ENCODE measurements around the gene TTC33.
"Not testable (repeated sequence)": the region's sequence is repeated elsewhere in the genome, so short reads cannot be mapped to it uniquely, and the experiment has no call there.

The TTC33 gene

GRCh38 chr5:40614923-40615585 lies 140.7 kb downstream of the TTC33 start:
- DNase-seq (ENCODE audit: low read depth): no peak

DNA sequence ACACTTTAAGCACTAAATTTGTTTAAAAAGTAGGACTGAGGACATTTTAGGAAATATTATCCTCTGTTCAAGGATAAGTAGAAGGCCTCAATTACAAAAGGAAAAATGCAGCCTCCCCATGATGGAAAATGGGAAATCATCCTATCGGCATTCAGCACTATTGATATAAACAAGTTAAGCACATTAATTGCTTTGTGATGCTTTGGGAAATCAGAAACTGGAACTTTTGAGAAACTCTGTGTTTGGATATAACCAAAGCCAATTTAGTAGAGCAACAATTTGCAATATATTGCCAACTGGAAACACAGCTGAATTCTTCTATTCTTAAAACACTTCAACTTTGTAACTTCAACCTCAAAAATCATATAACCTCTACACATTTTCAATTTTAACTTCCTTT lies 141.3 kb downstream of the TTC33 start:
- DNase-seq (ENCODE audit: low read depth): no peak

- DNase-seq (ENCODE audit: low read depth): no peak
Observed at GRCh38 chr5:40607202-40607601, 148.6 kb downstream of the TTC33 start.

GRCh38 chr5:40606077-40606765 lies 149.5 kb downstream of the TTC33 start:
- no peak for DNase-seq (ENCODE audit: low read depth)

- DNase-seq (ENCODE audit: low read depth): no peak
Observed at GRCh38 chr5:40605295-40605958, 150.3 kb downstream of the TTC33 start.

DNA sequence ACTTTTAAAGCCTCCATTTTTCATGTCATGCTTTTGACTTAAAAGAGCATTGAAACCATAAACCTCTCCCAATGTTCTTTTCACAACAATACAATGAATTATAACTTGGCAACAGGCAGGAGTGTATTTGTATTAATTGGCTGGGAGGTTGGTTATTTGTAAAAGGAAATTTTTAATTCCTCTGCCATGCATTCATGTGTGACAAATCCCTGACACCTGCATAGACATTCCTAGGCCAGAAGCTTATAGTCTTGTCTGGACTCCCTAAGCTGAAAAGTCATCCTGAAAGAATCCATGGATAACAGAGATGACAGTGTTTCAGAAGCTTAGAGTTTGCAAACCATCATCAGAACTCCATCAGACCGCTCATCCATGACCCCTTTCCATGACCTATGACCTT lies 152.4 kb downstream of the TTC33 start:
- DNase-seq (ENCODE audit: low read depth): no peak

- DNase-seq (ENCODE audit: low read depth): no peak
Observed at GRCh38 chr5:40601198-40601868, 154.4 kb downstream of the TTC33 start.

GRCh38 chr5:40600383-40600782 lies 155.4 kb downstream of the TTC33 start:
- no peak for DNase-seq (ENCODE audit: low read depth)

DNA sequence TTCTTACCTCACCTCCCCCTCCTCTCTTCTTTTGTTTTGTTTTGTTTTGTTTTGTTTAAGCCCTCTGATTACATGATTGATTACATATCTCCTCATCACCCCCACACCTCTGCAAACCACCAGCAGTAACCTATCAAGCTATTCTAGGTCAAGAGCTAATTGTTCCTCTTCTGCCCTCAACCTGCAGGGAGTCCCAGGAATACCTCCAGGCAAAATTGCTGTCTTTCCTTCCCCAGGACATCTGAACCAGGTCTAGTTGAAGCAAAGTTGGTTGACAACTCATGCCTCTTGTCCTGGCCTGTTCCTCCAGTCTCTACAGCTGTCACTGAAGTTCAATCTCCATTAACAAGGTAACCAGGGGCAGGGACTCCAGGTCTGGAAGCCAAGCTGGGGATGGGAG lies 156.1 kb downstream of the TTC33 start:
- DNase-seq (ENCODE audit: low read depth): no peak

DNA sequence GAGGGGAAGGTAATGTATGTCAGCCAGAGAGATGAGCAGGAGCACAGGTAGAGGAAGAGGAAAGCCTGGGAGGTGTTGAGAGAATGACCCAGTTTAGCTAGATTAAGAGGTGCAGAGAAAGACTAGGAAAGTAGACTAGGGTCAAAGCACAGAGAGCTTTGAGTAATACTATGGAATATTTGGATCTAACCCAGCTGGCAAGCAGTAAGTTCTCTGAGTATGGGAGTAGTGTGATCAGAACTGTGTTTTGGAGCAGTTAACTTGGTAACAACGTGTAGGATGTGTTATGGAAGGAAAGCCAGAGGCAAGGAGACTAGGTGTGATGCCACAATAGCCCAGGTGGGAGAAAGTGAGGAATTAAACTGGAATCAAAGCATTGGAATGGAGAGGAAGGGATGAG lies 160.9 kb downstream of the TTC33 start:
- DNase-seq (ENCODE audit: low read depth): no peak

GRCh38 chr5:40591727-40592396 lies 163.9 kb downstream of the TTC33 start:
- DNase-seq (ENCODE audit: low read depth): not testable (repeated sequence)

DNA sequence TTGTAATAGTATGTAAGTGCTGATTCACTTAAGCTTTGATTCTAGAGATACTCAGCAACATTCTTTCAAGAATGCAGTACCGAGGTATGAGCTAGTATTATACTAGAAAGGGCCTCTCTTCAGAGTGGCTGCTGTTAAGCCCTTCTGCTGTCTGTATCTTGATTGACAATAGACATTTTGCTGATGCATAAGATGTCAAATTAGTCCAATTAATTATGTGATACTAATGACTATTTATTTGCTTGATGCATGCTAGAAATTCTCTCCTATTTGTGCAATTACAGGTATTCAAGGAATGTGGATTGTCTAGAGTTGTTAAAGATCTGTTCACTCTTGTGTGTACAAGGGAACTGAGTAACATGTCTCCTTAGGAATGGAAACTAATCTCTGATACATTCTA lies 168.4 kb downstream of the TTC33 start:
- DNase-seq (ENCODE audit: low read depth): no peak

DNA sequence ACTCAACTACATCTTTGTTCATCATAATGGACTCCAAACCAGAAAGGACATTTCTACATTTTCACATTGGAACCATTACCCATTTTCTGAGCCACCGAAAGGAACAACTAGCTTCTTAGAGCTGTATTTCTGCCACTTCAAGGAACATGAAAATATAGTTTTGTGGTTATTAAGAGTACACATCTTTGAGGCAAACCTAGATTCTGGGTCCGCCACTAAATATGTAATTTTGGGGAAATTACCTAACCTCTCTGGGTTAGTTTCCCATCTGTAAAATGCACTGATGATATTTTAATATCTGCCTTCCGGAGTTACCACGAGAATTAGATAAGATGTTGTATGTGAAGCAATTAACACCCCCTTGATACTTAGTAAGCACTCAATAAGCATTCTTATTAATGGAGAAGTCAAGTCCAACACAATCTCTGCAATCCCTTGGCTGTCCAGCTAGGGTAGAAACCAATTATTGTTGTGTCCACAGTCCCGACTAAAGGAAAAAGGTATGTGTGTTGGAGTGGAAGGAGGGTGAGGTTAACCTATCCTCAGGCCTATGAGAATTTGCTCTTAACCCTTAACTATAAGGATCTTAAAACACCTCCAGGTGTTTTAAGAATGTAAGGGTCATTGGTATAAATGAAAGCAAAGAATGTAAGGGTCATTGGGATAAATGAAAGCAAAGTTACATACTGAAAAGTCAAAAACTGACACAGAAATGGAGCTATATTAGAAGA lies 170.1 kb downstream of the TTC33 start:
- DNase-seq (ENCODE audit: low read depth): no peak

DNA sequence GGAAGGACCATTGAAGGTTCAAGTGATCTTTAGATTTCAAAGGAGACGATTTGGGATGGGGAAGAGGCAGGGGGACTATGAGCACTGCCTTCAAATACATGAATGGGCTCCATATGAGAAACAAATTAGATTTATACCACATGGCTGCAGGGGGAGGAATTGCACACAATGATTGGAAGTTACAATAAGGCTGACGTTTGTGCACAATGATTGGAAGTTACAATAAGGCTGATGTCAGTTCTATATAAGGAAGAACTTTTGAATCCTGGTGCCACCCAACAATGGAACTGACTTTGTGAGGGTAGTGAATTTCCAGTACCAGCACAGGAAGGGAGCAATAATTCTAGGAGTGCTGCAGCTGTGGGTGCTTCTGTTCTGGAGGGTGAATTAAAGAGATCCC lies 171.7 kb downstream of the TTC33 start:
- DNase-seq (ENCODE audit: low read depth): no peak

GRCh38 chr5:40578501-40579451 lies 177.0 kb downstream of the TTC33 start:
- DNase-seq (ENCODE audit: low read depth): peak; percentile 19

DNA sequence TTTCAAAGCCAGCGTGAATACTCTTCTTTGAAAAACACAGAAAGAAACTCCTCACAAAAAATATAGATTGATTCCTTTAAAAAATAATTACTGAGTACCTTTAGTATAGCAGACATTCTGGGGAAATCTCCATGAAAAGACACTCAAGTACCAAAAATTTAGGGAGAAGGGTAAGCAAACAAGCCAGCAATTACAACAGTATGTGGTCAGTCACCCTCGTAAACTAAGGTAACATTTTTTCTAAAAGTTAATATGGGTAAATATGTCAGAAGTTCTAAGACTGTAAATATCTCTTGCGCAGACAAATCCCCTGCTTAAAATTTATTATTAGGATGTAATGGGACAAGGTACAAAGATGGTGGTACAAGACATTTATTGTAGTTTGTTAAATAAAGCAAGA lies 178.0 kb downstream of the TTC33 start:
- no peak for DNase-seq (ENCODE audit: low read depth)

DNA sequence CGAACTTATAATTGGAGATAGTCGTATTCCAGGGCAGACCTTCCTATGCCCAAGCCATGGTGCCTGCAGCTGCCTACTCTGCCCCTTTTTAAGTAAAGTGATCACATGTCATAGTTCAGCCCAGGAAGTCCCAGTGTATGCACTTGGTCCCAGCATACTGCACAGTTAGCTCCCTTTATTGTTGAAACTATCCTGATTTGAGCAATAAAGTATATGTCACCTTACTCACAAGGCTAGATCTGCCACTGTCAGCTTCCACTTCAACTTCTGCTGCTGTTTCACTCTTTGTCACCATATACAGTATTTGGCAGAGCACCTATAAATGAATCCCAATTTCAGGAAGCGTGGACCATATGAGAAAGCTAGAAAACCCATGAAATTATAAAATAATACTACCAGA lies 179.8 kb downstream of the TTC33 start:
- no peak for DNase-seq (ENCODE audit: low read depth)

DNA sequence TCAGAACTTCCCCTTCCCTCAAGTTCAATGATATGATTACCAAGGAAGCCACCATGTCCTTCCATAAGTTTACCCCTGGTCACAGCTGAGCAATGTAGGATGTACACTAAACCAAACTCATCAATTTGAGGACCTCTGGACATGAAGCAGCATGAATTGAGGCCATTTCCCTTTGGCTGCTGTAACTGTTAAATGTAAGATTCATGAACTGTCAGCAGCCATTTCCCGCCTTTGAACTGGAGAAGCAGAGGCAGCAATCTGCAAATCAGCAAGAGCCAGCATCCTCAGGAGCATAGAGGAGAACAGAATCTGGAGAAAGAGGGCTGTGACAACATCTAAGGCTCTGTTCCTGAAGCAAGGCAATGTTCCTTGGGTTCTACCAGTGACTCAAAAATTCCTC lies 180.3 kb downstream of the TTC33 start:
- no peak for DNase-seq (ENCODE audit: low read depth)

DNA sequence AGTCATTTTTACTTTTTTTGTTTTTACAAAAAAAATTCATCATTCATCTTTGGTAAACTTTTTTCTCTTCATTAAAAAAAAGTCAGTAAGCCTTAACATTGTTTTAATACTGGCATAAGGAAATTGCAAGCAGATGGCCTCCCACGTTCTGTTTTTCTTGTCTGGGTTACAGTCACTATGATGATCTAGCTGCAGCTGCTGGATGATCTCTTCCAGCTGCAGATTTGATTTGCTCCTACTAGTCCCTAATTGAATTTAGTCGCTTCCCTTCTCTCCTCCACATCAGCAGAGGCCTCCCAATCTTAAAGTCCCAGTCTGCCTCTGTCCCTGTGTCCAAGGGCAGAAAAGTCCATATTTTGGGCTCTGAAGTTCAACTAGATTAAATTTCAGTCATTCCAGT lies 182.8 kb downstream of the TTC33 start:
- DNase-seq (ENCODE audit: low read depth): no peak

GRCh38 chr5:40572391-40572790 lies 183.4 kb downstream of the TTC33 start:
- DNase-seq (ENCODE audit: low read depth): no peak
